ENCODE results near the gene MSANTD1.

GRCh38 chr4:3290476-3290875 lies 41.5 kb downstream of the MSANTD1 start:
- TF ChIP-seq YY1 (IDR thresholded peaks at IDR 0.05; ENCODE audit: insufficient read depth, insufficient read length) (no peak), ZNF274 (IDR thresholded peaks at IDR 0.05; ENCODE audit: low read depth, low read length) (no peak), SUZ12 (IDR thresholded peaks at IDR 0.05; ENCODE audit: extremely low read depth, insufficient read depth, insufficient read length) (no peak)
